H54 (cell line): ENCODE measurements around the gene TEKT2.

ENCODE experiments used
- DNase-seq: peaks from one replicate; pipeline ENCODE4 v3.0.0; 2011; ENCODE audit warnings: low spot score, mixed read lengths; ENCODE audit not compliant: insufficient read length
- FAIRE-seq: peaks from 3 replicates; lab custom pipeline; 2011; peaks lifted over from hg19 to GRCh38; lab: Jason Lieb, UNC
- POLR2A ChIP-seq: IDR thresholded peaks from 2 replicates; pipeline ENCODE4 v1.6.1; 2011; ENCODE audit warnings: low read depth, mild to moderate bottlenecking, low read length

Gene TEKT2

DNA sequence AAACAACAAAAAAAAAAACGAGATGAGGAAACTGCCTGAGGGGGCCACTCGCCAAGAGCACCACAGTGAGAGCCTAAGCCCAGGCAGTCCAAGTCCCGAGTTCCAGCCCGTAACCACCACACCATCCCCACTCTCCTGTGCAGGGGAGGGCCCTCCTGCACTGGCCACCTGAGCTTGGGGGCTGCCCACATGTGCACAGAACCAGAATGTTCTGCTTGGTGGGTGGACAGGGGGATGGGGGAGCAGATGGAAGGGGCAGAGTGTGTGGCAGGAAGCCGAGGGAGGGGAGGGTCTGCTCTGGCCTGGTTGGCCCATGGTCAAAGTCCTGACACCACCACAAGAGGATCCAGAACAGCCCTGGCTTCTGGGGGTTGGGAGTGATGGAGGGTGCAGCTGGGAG is 22.4 kb downstream of the TEKT2 start:
- TF ChIP-seq POLR2A = no peak
- no peak for DNase-seq
- no peak for FAIRE-seq

DNA sequence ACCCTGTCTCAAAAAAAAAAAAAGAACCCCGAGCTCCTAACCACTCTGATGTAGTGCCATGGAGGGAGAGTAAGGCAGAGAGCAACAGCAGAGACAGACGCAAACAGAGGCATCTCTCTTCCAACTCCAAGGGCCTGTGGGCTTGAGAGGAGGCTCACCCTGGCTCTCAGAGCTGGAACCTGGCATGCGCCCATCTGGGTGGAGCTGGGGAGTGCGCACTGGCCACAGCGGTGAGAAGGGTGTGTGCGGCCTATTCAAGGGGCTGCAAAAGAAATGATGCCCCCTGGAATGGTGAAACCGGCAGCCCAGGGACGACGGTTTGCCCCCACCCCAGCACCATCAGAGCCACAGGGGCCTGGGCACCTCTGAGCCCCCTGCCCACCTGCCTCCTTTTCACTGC is 23.5 kb downstream of the TEKT2 start:
- no peak for FAIRE-seq
- TF ChIP-seq POLR2A = no peak
- no peak for DNase-seq

DNA sequence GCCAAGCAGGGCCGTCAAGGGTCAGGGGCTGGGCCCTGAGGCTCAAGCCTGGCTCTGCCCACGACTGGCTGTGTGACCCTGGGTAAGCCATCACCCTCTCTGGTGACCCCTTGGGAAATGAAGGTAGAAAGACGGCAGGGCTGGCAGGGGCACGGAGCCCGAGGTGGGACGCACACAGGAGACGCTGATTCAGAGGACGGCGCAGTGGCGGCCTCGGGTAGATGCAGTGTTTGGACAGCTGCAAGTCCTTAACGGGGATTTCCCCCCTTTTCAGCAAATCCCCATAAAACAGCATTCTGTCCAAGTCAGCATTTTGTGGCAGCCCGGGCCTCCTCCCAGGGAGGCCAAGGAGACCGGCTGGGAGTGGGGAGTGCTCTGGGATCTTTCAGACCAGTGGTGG is 24.4 kb downstream of the TEKT2 start:
- DNase-seq = no peak
- no peak for FAIRE-seq
- TF ChIP-seq POLR2A = no peak

DNA sequence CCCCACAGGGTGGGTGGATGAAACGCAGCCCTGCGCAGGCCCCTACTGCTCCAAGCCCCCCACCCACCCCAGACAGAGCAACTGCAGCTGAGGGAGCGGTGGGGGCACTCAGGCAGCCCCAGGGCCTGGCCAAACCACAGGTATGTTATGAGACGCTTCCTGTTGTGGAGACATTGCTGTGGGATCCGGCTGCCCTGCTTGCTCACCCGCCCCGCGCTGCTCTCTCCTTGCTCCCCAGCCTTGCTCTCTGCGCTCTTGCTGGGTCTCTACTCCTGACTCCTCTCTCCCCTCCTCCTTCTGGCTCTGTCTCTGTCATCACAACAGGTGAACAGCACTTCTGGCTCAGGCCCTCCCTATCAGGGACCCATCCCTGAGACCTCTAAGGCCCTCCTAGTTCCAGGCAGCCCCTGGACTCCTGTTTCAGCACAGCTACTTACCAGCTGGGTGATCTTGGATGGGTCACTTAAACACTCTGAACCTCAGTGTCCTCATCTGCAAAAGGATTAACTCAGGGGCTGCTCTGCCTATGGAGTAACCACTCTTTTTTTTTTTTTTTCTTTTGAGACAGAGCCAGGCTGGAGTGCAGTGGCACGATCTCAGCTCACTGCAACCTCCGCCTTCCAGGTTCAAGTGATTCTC is 25.3 kb downstream of the TEKT2 start:
- no peak for TF ChIP-seq POLR2A
- no peak for FAIRE-seq

DNA sequence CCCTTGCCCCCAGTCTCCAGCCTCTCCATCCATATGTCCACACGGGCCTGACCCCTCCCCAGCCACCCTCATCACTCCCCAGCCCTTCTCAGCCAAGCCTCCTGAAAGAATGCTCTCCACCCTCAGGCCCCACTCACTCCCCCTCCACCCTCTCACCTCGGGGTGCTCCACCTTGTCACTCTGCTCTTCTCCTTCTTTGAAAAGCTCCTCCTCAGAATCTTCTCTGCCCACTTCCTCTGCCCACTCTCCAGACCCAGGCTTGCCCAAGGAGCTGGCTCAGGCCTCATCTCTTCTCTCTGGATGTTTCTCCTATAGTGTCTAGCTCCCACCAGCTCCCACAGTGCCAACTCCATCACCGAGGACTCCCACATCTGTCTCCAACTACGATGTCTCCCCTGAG is 27.3 kb downstream of the TEKT2 start:
- no peak for FAIRE-seq
- TF ChIP-seq POLR2A = no peak
- DNase-seq = no peak

More for the DNA sequence above, 25.3 kb downstream of the TEKT2 start:
- DNase-seq = peak; percentile 89

DNA sequence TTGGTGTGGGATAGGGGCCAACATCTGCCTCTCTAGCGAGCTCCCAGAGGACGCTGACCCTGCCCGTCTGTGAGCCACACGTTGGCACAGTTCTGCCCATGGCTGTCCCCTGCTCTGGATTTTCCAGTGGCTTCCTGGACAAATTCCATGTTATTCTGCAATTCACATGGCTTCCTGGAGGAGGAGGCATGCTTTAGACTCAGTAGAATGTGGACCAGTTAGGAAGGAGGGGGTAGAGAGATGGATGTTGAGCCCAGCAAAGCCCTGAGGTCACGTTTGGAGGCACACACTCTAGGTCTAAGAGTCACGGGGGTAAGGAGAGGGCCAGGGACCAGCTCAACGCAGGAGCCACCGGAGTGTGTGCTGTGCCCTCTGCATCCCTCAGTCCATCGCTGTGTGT is 28.9 kb downstream of the TEKT2 start:
- TF ChIP-seq POLR2A = no peak
- DNase-seq (no peak), FAIRE-seq (no peak)

DNA sequence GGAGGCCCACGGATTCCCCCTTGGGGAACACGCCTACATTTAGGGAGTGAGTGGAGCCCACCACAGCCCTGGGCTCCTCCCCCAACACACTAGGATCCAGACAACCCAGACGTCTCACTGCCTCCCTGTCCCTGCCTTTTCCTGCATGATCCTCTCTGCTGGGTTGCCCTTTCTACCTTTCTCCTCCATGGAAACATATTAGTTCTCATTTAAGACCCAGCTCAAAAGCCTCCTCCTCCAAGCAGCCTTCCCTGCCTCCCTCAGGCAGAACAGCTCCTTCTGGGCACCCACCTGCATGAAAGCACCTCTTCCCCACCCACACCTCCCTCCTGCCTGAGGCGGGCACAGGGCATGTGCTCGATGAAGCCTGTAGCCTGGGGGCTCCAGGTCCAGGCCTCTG is 30.5 kb downstream of the TEKT2 start:
- FAIRE-seq (no peak), DNase-seq (no peak)
- TF ChIP-seq POLR2A = no peak

DNA sequence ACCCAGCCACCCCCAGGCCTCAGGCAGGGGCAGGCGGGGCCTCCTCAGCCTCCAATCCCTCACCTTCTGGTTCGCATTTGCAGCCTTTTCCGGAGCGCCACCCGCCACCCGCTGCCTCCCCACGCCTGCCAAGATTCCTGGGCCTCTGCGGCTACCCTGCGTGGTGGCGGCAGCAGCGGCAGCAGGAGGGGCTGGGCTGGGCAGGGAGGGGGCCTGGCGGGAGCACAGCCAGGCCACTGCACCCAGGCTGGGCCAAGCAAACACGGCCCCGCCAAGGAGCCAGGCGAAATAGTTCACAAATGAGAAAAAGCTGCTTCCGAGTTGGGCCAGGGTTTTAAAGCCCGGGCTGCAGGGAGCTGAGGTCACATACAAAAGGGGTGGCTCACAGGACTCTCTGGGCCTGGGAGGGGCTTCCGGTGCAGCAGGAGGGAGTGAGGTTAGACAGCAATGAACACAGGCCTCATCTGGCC is 31.3 kb downstream of the TEKT2 start:
- peak; percentile 88 for DNase-seq
- FAIRE-seq = no peak
- TF ChIP-seq POLR2A = peak; percentile 43

DNA sequence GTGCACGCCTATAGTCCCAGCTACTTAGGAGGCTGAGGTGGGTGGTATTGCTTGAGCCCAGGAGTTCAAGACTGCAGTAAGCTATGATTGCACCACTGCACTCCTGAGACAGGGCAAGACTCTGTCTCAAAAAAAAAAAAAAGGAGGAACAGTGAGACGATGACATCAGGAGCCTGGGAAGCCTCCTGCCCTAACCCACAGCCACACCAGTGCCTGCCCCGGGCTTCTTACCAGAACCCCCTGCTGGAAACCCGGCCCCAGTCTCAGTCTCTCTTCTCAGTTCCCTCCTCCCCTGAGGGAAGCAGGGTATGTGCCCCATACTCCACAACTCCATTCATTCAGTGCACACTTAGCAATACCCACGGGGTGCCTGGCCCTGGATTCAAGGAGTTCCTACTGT is 32.0 kb downstream of the TEKT2 start:
- no peak for FAIRE-seq
- no peak for TF ChIP-seq POLR2A
- no peak for DNase-seq

DNA sequence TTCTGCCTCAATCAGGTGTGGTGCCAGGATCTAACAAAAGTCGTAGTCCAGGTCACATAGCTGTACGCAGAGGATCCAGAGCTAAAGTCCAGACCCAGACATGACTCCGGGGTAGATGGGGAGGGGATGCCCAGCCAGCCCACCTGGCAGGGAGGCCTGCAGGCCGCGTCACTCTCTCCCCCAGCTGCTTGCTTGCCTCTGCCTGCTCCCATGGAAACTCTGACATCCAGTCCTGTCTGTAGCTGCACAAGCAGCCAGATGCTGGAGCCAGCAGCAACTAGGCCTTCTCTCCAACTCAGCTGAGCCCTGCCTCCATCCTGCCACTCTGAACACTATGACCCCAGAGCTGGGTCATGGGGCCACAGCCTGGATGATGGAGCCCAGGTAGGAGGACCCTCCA is 33.0 kb downstream of the TEKT2 start:
- TF ChIP-seq POLR2A = no peak
- DNase-seq (no peak), FAIRE-seq (no peak)

DNA sequence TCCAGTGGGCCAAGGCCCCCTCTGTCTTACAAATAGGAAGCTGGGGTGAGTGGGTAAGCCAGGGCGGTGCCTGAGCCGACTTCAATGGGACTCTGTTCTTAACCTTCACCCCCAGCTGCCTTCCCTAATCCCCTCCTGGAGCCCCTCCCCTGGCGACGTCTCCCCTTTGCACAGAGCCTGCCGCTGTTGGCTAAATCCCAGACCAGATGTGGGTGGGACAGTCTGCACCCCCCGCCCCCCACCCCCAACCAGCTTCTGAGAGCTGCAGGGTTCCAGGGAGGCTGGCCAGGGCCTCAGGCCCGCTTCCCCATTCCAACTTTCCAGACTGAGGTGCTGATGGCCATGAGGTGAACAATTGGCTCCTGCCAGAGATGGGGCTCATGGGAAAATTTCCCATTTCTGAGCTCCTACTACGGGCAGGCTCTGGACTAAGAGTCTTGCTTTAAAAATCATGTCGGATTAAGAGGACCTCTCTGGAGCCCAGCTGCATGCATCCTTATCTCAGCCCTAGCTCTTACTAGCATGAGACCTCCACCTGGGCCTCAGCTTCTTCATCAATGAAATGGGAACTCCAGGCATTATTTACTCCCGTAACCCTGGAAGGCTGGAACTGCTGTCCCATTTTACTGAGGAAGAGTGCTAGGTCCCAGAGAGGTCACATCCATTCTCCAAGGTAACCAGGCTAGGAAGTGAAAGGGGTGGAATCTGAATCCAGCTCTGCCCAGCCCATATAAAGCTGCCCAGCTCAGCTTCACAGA is 34.7 kb downstream of the TEKT2 start:
- DNase-seq = no peak
- TF ChIP-seq POLR2A = no peak
- no peak for FAIRE-seq

DNA sequence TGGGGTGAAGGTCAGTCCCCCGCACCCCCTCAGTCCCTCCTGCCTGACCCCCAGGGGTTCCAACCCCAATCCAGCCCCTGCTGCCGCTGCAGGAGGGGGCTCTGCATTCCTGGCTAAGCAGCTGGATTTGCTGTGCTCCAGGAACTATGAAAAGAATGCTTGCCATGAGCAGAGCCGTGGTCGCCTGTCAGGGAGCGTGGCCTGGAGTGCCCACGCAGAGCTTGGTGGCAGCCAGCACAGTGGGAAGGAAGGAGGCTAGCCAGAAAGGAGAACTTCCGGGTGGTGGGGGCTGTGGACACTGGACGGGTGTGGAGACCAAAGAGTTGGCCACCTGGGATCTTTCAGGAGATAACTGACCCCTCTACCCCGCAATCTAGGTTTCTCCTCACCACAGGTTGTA is 35.6 kb downstream of the TEKT2 start:
- FAIRE-seq (no peak), DNase-seq (no peak)
- TF ChIP-seq POLR2A = no peak

DNA sequence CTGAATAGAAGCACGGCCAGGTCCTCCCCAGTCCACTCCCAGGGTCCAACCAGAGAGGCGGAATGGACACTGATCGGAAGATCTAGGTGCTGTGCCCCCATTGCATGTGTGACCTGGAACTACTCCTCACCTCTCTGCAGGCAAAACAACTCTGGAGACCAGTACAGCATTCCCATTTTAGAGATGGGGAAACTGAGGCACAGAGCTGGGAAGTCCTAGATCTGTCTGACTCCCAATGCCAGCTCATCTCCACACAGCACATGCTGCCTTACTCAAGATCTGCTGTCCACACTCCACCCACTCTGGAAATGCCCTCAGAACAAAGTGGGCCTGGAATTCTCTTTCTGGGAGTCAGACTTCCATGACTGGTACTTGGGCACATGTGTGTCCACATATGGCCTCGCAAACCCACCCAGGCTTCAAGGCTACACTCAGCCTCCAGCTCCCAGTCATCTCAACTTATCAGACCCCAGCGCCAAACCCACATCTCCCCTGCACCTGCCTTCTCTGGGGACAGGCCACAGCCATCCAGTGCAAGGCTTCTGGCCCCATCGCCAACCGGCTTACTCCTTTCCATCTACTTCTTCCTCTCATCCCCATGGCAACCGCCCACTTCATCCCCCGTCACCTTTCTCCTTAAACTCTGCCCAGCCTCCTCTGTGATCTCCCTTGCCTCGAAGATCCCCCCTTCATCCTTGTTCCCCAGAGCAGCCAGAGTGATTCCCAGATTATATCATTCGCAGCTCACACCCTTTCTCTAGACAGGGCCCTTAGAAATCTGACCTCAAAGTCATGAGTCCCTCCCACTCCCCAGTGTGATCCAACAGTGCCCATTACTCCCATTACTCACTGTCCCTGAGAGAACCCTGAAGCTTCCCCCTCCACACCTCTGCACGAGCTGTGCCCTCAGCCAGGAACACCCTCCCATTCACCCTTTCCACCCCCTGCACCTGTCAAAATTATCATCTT is 38.5 kb downstream of the TEKT2 start:
- FAIRE-seq = no peak
- no peak for TF ChIP-seq POLR2A
- no peak for DNase-seq

DNA sequence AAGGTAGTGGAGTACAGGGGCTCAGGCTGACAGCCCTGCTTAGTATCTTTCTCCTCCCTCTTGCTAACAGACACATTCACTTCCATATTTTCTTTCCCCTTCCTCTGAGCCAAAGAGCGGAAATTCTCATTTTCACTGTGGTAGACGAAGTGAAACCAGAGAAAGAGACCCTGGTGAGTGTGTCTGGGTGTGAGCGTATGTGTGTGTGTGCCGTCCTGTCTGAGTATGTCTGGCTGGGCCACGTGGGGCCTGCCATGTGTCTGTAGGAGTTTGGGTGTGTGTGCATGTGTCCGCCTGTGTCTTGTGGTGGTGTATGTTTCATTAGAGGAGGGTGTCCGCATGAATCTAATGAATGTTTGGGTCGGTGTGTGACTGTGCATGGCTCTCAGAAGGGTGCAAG is 39.5 kb downstream of the TEKT2 start:
- TF ChIP-seq POLR2A = no peak
- DNase-seq (no peak), FAIRE-seq (no peak)
